ENCODE data around the gene ANAPC15. TPM values are rescaled to one million over a fixed set of nuclear protein-coding genes. Genes with fewer than 3 reads are reported as not detected.

The ANAPC15 gene
- total and polyA plus RNA-seq, 2 of the 4 experiments (the other 2 are of a cell fraction): 66.3 to 84.2 TPM

DNA sequence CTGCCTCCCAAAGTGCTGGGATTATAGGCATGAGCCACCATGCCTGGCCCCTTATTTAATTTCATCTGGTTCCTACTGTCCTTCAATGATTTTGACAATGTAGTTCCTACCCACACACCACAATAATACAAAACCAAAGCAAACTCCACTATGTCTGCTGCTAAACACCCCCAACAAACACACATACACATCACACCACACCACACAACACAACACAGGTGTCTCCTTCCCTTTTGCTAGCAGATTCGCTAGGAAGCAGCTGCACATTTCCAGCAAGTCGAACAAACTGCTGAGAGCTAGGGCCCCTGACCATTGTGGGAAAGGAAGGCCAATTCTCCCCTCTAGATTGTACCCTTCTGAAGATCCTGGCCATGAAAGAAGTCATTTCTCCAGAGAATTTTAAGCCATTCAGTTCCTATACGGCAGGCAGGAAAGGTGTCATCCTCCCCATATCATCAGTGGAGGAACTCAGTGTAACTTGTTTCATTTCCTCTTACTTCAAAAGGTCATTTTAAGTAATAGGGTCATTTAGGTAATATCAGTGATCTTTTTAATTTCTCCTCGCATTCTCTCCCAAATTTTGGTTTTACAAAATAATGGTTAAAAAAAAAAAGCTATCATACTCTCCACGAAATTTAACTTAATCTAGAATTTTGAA is 50.6 kb downstream of the ANAPC15 start:
- CTCF ChIA-PET: no interaction called here
- in situ Hi-C loops (cut with MboI; ENCODE audit: low sequenced_read_pairs): no loop called here
- H4K20me1 ChIP-seq (ENCODE audit: insufficient read depth, low read length): no peaks in the 10 kb centered on the region

More for the DNA sequence above, 50.6 kb downstream of the ANAPC15 start:
- Histone ChIP-seq H2AK5ac (ENCODE audit: low read depth, low read length) (0 out of 2 replicates have a peak overlapping the region, but pooled peaks have one; percentile 15), H4K5ac (ENCODE audit: low read depth, low read length) (peak overlapping the region; percentile 69; the same call in 1 of the 2 replicates), H2BK5ac (ENCODE audit: low read depth, low read length, poor library complexity, severe bottlenecking) (no peak overlapping the region), H3K4ac (ENCODE audit: low read depth, low read length) (no peak overlapping the region), H2BK15ac (ENCODE audit: low read depth, low read length) (no peak overlapping the region), H3K27ac (ENCODE audit: insufficient read depth, low read length) (no peak overlapping the region), H3K9me1 (ENCODE audit: insufficient read depth, low read length) (peaks cover 14% of the 10 kb centered on the region), H3K9ac (ENCODE audit: low read depth, low read length) (no peak overlapping the region), H2BK20ac (ENCODE audit: low read depth, low read length) (no peak overlapping the region), H3K36me3 (ENCODE audit: control insufficient read depth, insufficient read depth, low read length) (peaks cover 2% of the 10 kb centered on the region), H2BK120ac (ENCODE audit: low read depth, low read length) (no peak overlapping the region), H3K18ac (ENCODE audit: low read depth, low read length) (no peak overlapping the region), H4K91ac (ENCODE audit: insufficient read depth, low read depth, low read length) (no peak overlapping the region), H3K23ac (ENCODE audit: low read depth, low read length) (no peak overlapping the region), H3K56ac (ENCODE audit: extremely low read depth, insufficient read depth, low read length) (no peak overlapping the region), H4K8ac (ENCODE audit: low read depth in 2 of 2, low read length in 2 of 2) (0 out of 4 replicates have a peak overlapping the region, but pooled peaks of 1 of the 2 experiments have one; percentile 19), H2AFZ (replicated peaks; ENCODE audit: low read length, poor library complexity) (no peak overlapping the region), H3K4me1 (ENCODE audit: control insufficient read depth, insufficient read depth, low read length) (peaks cover 17% of the 10 kb centered on the region), H2AK9ac (replicated peaks; ENCODE audit: low read depth, low read length, poor library complexity) (no peak overlapping the region), H3K79me1 (ENCODE audit: low read depth in 1 of 2, low read length in 2 of 2) (peaks cover 21 to 60% of the 10 kb centered on the region in 2 experiments), H3K14ac (replicated peaks; ENCODE audit: low read depth, low read length) (no peak overlapping the region), H3K27me3 (ENCODE audit: control insufficient read depth, insufficient read depth, low read length) (no peaks in the 10 kb centered on the region), H3K9me3 (ENCODE audit: control insufficient read depth, insufficient read depth, low read length) (no peaks in the 10 kb centered on the region), H3K4me2 (ENCODE audit: low read depth, low read length) (no peak overlapping the region), H3K4me3 (ENCODE audit: insufficient read depth, low read depth, low read length) (no peak overlapping the region)
- WGBS, 2 experiments (ENCODE audit: extremely low coverage in 2 of 2, insufficient read length in 1 of 2): no CpG with 5 or more reads among the region's 5 CpGs
- DNase-seq (no peak), ATAC-seq (ENCODE audit: low read depth) (no peak)
- intact Hi-C loops (cut with micrococcal nuclease): no loop called here
- no TSS peak for BruUV-seq (replicated peaks)
- TF ChIP-seq SMC3 (IDR thresholded peaks at IDR 0.05; ENCODE audit: low read depth, low read length) (no peak), MAZ (IDR thresholded peaks at IDR 0.05; ENCODE audit: borderline replicate concordance, low read depth, low read length) (no peak), RCOR1 (IDR thresholded peaks at IDR 0.05; ENCODE audit: insufficient replicate concordance, low read length) (no peak), CEBPB (IDR thresholded peaks at IDR 0.05; ENCODE audit: low read depth, low read length) (no peak), MAFK (IDR thresholded peaks at IDR 0.05; ENCODE audit: low read depth, low read length) (no peak), FOS (IDR thresholded peaks at IDR 0.05; ENCODE audit: low read depth, low read length) (no peak), POLR2A (IDR thresholded peaks at IDR 0.05; ENCODE audit: low read depth, low read length) (no peak)
- TF ChIP-seq, protein P1, sequence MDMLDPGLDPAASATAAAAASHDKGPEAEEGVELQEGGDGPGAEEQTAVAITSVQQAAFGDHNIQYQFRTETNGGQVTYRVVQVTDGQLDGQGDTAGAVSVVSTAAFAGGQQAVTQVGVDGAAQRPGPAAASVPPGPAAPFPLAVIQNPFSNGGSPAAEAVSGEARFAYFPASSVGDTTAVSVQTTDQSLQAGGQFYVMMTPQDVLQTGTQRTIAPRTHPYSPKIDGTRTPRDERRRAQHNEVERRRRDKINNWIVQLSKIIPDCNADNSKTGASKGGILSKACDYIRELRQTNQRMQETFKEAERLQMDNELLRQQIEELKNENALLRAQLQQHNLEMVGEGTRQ (IDR thresholded peaks at IDR 0.05; ENCODE audit: low read depth, low read length): no peak
- dilution Hi-C loops (cut with HindIII; ENCODE audit: low sequenced_read_pairs, unreplicated experiment): no loop called here
- POLR2A ChIA-PET (ENCODE audit: unreplicated experiment): no interaction called here

Small RNAs within 50 kb of the gene (microRNA-seq; reads per million reads assigned to microRNA genes)
- 0 reads per million in 2 experiments for gene MIR3165 (ENCODE audit: insufficient read depth in 1 of 2, insufficient read length in 1 of 2, unreplicated experiment in 1 of 2)

Small RNAs within 50 kb of the gene (small RNA-seq; reads per million reads assigned to genes)
- 0 to 1.2 (median 0) reads per million in 5 experiments for gene MIR3165

Other genes starting within 250 kb of the ANAPC15 start
- not detected in 2 replicates for gene DEFB131B, start 234.2 kb downstream of the ANAPC15 start, total RNA-seq (2012; rRNA removed)
- not detected in 2 replicates for gene DEFB131B, start 234.2 kb downstream of the ANAPC15 start, polyA plus RNA-seq (2012; rRNA removed)
- 7.2 and 8.8 TPM in 2 replicates for gene XNDC1N, start 184.1 kb downstream of the ANAPC15 start, total RNA-seq (2012; rRNA removed)
- 2.0 and 2.5 TPM in 2 replicates for gene XNDC1N, start 184.1 kb downstream of the ANAPC15 start, polyA plus RNA-seq (2012; rRNA removed)
- gene RNF121, start 183.6 kb downstream of the ANAPC15 start, total RNA-seq (2012; rRNA removed): 65.8 and 88.7 TPM in 2 replicates
- gene RNF121, start 183.6 kb downstream of the ANAPC15 start, polyA plus RNA-seq (2012; rRNA removed): 43.0 and 43.4 TPM in 2 replicates
- gene IL18BP, start 113.8 kb downstream of the ANAPC15 start, total RNA-seq (2012; rRNA removed): 0.83 and 0.90 TPM in 2 replicates
- 3.2 and 3.7 TPM in 2 replicates for gene IL18BP, start 113.8 kb downstream of the ANAPC15 start, polyA plus RNA-seq (2012; rRNA removed)
- gene NUMA1, start 32.2 kb downstream of the ANAPC15 start, total RNA-seq (2012; rRNA removed): 56.7 and 61.7 TPM in 2 replicates
- gene NUMA1, start 32.2 kb downstream of the ANAPC15 start, polyA plus RNA-seq (2012; rRNA removed): 97.0 and 107 TPM in 2 replicates
- 4.4 and 5.6 TPM in 2 replicates for gene LRRC51, start 31.8 kb downstream of the ANAPC15 start, total RNA-seq (2012; rRNA removed)
- 5.3 and 6.3 TPM in 2 replicates for gene LRRC51, start 31.8 kb downstream of the ANAPC15 start, polyA plus RNA-seq (2012; rRNA removed)
- gene LAMTOR1, start 9.4 kb downstream of the ANAPC15 start, total RNA-seq (2012; rRNA removed): 118 and 137 TPM in 2 replicates
- 126 and 131 TPM in 2 replicates for gene LAMTOR1, start 9.4 kb downstream of the ANAPC15 start, polyA plus RNA-seq (2012; rRNA removed)
- not detected in 2 replicates for gene TOMT, start 6.8 kb downstream of the ANAPC15 start, total RNA-seq (2012; rRNA removed)
- not detected in 2 replicates for gene TOMT, start 6.8 kb downstream of the ANAPC15 start, polyA plus RNA-seq (2012; rRNA removed)
- gene FOLR3, start 23.0 kb upstream of the ANAPC15 start, total RNA-seq (2012; rRNA removed): 0.36 TPM in 1 of 2 replicates, not detected in the other
- 0.27 and 0.29 TPM in 2 replicates for gene FOLR3, start 23.0 kb upstream of the ANAPC15 start, polyA plus RNA-seq (2012; rRNA removed)
- gene FOLR1, start 79.4 kb upstream of the ANAPC15 start, total RNA-seq (2012; rRNA removed): not detected in 2 replicates
- 0.24 and 0.29 TPM in 2 replicates for gene FOLR1, start 79.4 kb upstream of the ANAPC15 start, polyA plus RNA-seq (2012; rRNA removed)
- gene FOLR2, start 104.1 kb upstream of the ANAPC15 start, total RNA-seq (2012; rRNA removed): not detected in 2 replicates
- gene FOLR2, start 104.1 kb upstream of the ANAPC15 start, polyA plus RNA-seq (2012; rRNA removed): not detected in 2 replicates
- 26.9 and 27.4 TPM in 2 replicates for gene INPPL1, start 112.1 kb upstream of the ANAPC15 start, total RNA-seq (2012; rRNA removed)
- 105 and 120 TPM in 2 replicates for gene INPPL1, start 112.1 kb upstream of the ANAPC15 start, polyA plus RNA-seq (2012; rRNA removed)
- not detected in 2 replicates for gene PHOX2A, start 131.5 kb upstream of the ANAPC15 start, total RNA-seq (2012; rRNA removed)
- gene PHOX2A, start 131.5 kb upstream of the ANAPC15 start, polyA plus RNA-seq (2012; rRNA removed): not detected in 2 replicates